HepG2 (cell line): ENCODE results near the gene DNAJB11. TPM values are rescaled to one million over a fixed set of nuclear protein-coding genes. Genes with fewer than 3 reads are reported as not detected.

Source experiments
- ATAC-seq: fragments of 200-7000 bp; cut with Tn5 transposase; 3 replicates; pipeline ENCODE4 v1.9.1; 2020; ENCODE audit warnings: mild to moderate bottlenecking, moderate library complexity
- BruUV-seq: library from RNA; stranded (reverse); fragments of 400-500 nt; replicated peaks from 2 replicates; lab custom pipeline; 2021; lab: Mats Ljungman, UMichigan
- CTCF ChIA-PET: fragments of 300-600 bp; formaldehyde crosslinking; extraction: SDS; loops from one replicate; lab custom pipeline; 2021; ENCODE audit warnings: low total read pairs, inconsistent platforms, low intra/inter-chr PET ratio; lab: Yijun Ruan, JAX
- POLR2A ChIA-PET: fragments of 350-600 bp; sonication (Branson Sonifier 250); formaldehyde crosslinking; loops from one replicate; lab custom pipeline; 2020; ENCODE audit warnings: antibody characterized with exemption, inconsistent platforms; lab: Yijun Ruan, JAX
- DNase-seq: peaks from one replicate; pipeline ENCODE4 v3.0.0-alpha.2; 2015; ENCODE audit warnings: low spot score
- FAIRE-seq: peaks from 3 replicates; lab custom pipeline; 2011; peaks lifted over from hg19 to GRCh38; lab: Jason Lieb, UNC
- H2AFZ ChIP-seq: one replicate; pipeline ENCODE4 v1.6.1; 2011; ENCODE audit warnings: low read length, inconsistent platforms
- H3K27ac ChIP-seq: fragments of 300-600 bp; 3 replicates; pipeline ENCODE4 v1.8.0; 2011; ENCODE audit warnings: mixed run types, mild to moderate bottlenecking, mixed read lengths, low read length, inconsistent platforms; ENCODE audit not compliant: insufficient read depth; ENCODE audit errors: extremely low read length
- H3K27me3 ChIP-seq, 2 experiments: fragments of 200-600 bp in 1 of 2; 2 replicates in 1 of 2; 3 replicates in 1 of 2; pipeline versions ENCODE4 v1.6.0 to v1.8.0; 2011; ENCODE audit warnings: low read length in 2 of 2, mild to moderate bottlenecking in 2 of 2, moderate library complexity in 2 of 2, inconsistent platforms in 1 of 2; ENCODE audit not compliant: insufficient read depth in 2 of 2, control insufficient read depth in 1 of 2
- H3K36me3 ChIP-seq, 2 experiments: fragments of 200-600 bp in 1 of 2; replicated peaks in 1 of 2; 2 replicates in 1 of 2; 3 replicates in 1 of 2; pipeline versions ENCODE4 v1.5.1 to v1.8.0; 2011; ENCODE audit warnings: low read length in 2 of 2, inconsistent platforms in 1 of 2; ENCODE audit not compliant: insufficient read depth in 2 of 2, control insufficient read depth in 1 of 2
- H3K4me1 ChIP-seq: 2 replicates; pipeline ENCODE4 v1.5.1; 2012; ENCODE audit warnings: low read length, inconsistent platforms; ENCODE audit not compliant: insufficient read depth
- H3K4me2 ChIP-seq: 2 replicates; pipeline ENCODE4 v1.6.0; 2011; ENCODE audit warnings: low read depth, low read length, inconsistent platforms
- H3K4me3 ChIP-seq, 3 experiments: fragments of 200-600 bp in 1 of 3; sonication (generic), shearing (Covaris generic) in 1 of 3; replicated peaks in 1 of 3; 2 replicates each; pipeline ENCODE4 v1.5.1; 2011 to 2016; ENCODE audit warnings: low read length in 3 of 3, inconsistent platforms in 2 of 3, low read depth in 2 of 3, mild to moderate bottlenecking in 2 of 3, control low read depth in 1 of 3, mixed read lengths in 1 of 3; ENCODE audit not compliant: insufficient read depth in 1 of 3
- H3K79me2 ChIP-seq: one replicate; pipeline ENCODE4 v1.6.1; 2011; ENCODE audit warnings: low read length, inconsistent platforms; ENCODE audit not compliant: insufficient read depth
- H3K9ac ChIP-seq: 2 replicates; pipeline ENCODE4 v1.6.0; 2011; ENCODE audit warnings: mild to moderate bottlenecking, low read depth, low read length, inconsistent platforms; ENCODE audit not compliant: insufficient read depth
- H3K9me3 ChIP-seq: 2 replicates; pipeline ENCODE4 v1.5.1; 2012; ENCODE audit warnings: mild to moderate bottlenecking, low read length
- H4K20me1 ChIP-seq: 2 replicates; pipeline ENCODE4 v1.6.0; 2011; ENCODE audit warnings: inconsistent platforms, mild to moderate bottlenecking, low read length, moderate library complexity; ENCODE audit not compliant: insufficient read depth
- CEBPG ChIP-seq: IDR thresholded peaks from 2 replicates; pipeline ENCODE4 v1.6.1; 2016
- EHMT2 ChIP-seq: fragments of 200-600 bp; sonication (generic); IDR thresholded peaks from 2 replicates; pipeline ENCODE4 v1.7.0; 2017; ENCODE audit warnings: antibody characterized with exemption, low read depth, low read length, borderline replicate concordance
- MED1 ChIP-seq: sonication (generic); formaldehyde crosslinking; IDR thresholded peaks from 2 replicates; pipeline ENCODE4 v1.4.0; 2020; ENCODE audit warnings: missing genetic modification reagents
- PHF5A ChIP-seq: IDR thresholded peaks from one replicate; pipeline ENCODE4 v1.6.1; 2018; ENCODE audit warnings: low read depth, missing genetic modification reagents; ENCODE audit not compliant: unreplicated experiment
- RAD21 ChIP-seq: fragments of 450-650 bp; formaldehyde crosslinking; IDR thresholded peaks from 2 replicates; pipeline ENCODE4 v1.5.0; 2020; ENCODE audit warnings: mild to moderate bottlenecking
- SMC3 ChIP-seq: IDR thresholded peaks from 2 replicates; pipeline ENCODE4 v1.6.1; 2011; ENCODE audit warnings: low read length, improper control_type of control experiment
- SNAI1 ChIP-seq: sonication (generic); formaldehyde crosslinking; IDR thresholded peaks from 2 replicates; pipeline ENCODE4 v1.5.0; 2020; ENCODE audit warnings: mild to moderate bottlenecking, missing genetic modification reagents, borderline replicate concordance
- STAG1 ChIP-seq: sonication (generic); formaldehyde crosslinking; IDR thresholded peaks from 2 replicates; pipeline ENCODE4 v1.4.0; 2020; ENCODE audit warnings: missing genetic modification reagents
- THAP9 ChIP-seq: sonication (generic); formaldehyde crosslinking; IDR thresholded peaks from 2 replicates; pipeline ENCODE4; 2020; ENCODE audit warnings: missing genetic modification reagents, mild to moderate bottlenecking, borderline replicate concordance
- YEATS4 ChIP-seq: sonication (generic); formaldehyde crosslinking; IDR thresholded peaks from 2 replicates; pipeline ENCODE4 v1.4.0; 2020; ENCODE audit warnings: missing genetic modification reagents, borderline replicate concordance
- YY1 ChIP-seq: IDR thresholded peaks from 2 replicates; pipeline ENCODE4 v1.6.1; 2011; ENCODE audit warnings: low read length, low read depth, moderate library complexity, mild to moderate bottlenecking; ENCODE audit not compliant: insufficient read depth, insufficient replicate concordance
- ZFX ChIP-seq: sonication (generic); formaldehyde crosslinking; IDR thresholded peaks from 2 replicates; pipeline ENCODE4 v1.4.0; 2020; ENCODE audit warnings: mild to moderate bottlenecking, low read depth, missing genetic modification reagents, moderate library complexity
- WGBS: methylation state at CpG from one replicate; pipeline ENCODE4 v1.1.6; 2017; ENCODE audit warnings: low lambda C conversion rate; 5-methylcytosine and 5-hydroxymethylcytosine counted together
- in situ Hi-C: cut with HindIII; loops from 2 replicates; pipeline ENCODE4 v1.10.0; 2017; ENCODE audit warnings: low pct_unique_long_range_greater_than_20kb; ENCODE audit not compliant: extremely low pct_ligation_motif_present
- intact Hi-C: fragments of 100-400 bp; cut with micrococcal nuclease; formaldehyde crosslinking; loops from one replicate; pipeline ENCODE4 v1.10.0; 2022; ENCODE audit not compliant: unreplicated experiment
- polyA plus RNA-seq, 8 experiments: library from polyadenylated mRNA; depleted of rRNA in 3 of 8; stranded (reverse) in 7 of 8; unstranded in 1 of 8; fragments of >200 nt; fragmentation: Illumina TruSeq in 4 of 8; extraction: Trizol in 4 of 8; gene quantifications; 2 replicates each; pipeline versions ENCODE4 v1.2.1 to v1.2.3, GENCODE V29; 2011 to 2016; ENCODE audit warnings: low read depth in 4 of 8, missing spikeins in 1 of 8, mixed read lengths in 1 of 8; ENCODE audit not compliant: insufficient read depth in 1 of 8
- total RNA-seq, 5 experiments: library from RNA; depleted of rRNA; stranded (reverse); fragments of >200 nt; fragmentation: Illumina TruSeq; extraction: Trizol; gene quantifications; 2 replicates each; pipeline ENCODE4 v1.2.3, GENCODE V29; 2016; ENCODE audit warnings: low read depth in 1 of 5
- TF ChIP-seq, protein P1 (sequence below): sonication (generic); formaldehyde crosslinking; IDR thresholded peaks from 2 replicates; pipeline ENCODE4 v1.4.0; 2020; ENCODE audit warnings: missing genetic modification reagents
- TF ChIP-seq, protein P2 (sequence below): sonication (generic); formaldehyde crosslinking; IDR thresholded peaks from 2 replicates; pipeline ENCODE4 v1.5.0; 2020; ENCODE audit warnings: mild to moderate bottlenecking, missing genetic modification reagents, moderate library complexity

The DNAJB11 gene
- total and polyA plus RNA-seq, 2 of the 13 experiments (the other 11 are each of a cell fraction or from before 2014, with no cell fraction given), result 41.0 to 132 TPM

DNA sequence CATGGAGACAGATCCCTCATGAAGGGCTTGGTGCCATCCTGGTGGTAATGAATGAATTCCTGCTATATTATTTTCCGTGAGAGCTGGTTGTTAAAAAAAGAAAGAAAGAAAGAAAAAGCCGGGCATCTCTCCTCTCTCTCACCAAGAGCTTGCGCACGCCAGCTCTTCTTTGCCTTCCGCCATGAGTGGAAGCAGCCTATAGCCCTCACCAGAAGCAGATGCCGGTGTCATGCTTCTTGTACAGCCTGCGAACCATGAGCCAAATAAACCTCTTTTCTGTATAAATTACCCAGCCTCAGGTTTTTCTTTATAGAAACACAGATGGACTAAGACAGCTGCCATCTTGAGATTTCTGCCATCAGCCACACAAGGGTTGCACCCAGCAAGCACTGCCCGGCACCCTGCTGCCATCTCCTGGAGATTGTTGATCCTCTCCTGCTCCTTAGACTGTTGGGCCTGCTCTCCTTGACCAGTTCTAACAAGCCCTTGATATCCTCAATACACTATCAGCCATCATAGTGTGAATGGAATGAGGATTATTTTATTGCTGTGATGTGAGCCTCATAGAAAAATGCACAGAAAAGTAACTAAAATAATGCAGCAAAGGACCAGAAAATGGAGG is 38.8 kb downstream of the DNAJB11 start:
- in situ Hi-C loops (no loop called here), intact Hi-C loops (no loop called here)
- Histone ChIP-seq H3K4me3 (no peak overlapping the region), H3K79me2 (peaks cover 29% of the 10 kb centered on the region), H3K4me1 (peaks cover 97% of the 10 kb centered on the region), H3K36me3 (peaks cover 0 to 7% of the 10 kb centered on the region in 2 experiments; a peak in 2 of 5 replicates), H3K27me3 (no peaks in the 10 kb centered on the region; a peak in 1 of 5 replicates), H3K9ac (no peak overlapping the region), H3K27ac (peak overlapping the region; percentile 52), H3K4me2 (0 out of 2 replicates have a peak overlapping the region, but pooled peaks have one; percentile 13), H4K20me1 (peaks cover 1% of the 10 kb centered on the region), H3K9me3 (no peaks in the 10 kb centered on the region), H2AFZ (no peak overlapping the region)
- POLR2A ChIA-PET, result interaction anchor here (1.3 to 27.1 kb wide), 6 partner anchors 8 to 175 kb away, joined by 3 to 854 read pairs (median 7); partner anchors contain the start of genes DNAJB11 and TBCCD1
- DNase-seq (no peak), FAIRE-seq (no peak), ATAC-seq (no peak)
- CTCF ChIA-PET, result interaction anchor here (1.1 kb wide), 1 partner anchor 22 kb away, joined by 4 read pairs; no protein-coding TSS in a partner anchor
- TF ChIP-seq CEBPG, result 0 out of 2 replicates have a peak, but pooled peaks have one; percentile 12
- no peak for TF ChIP-seq PHF5A (CRISPR knock-in tag)
- TF ChIP-seq THAP9, result 0 out of 2 replicates have a peak, but pooled peaks have one; percentile 17
- no peak for TF ChIP-seq YEATS4 (CRISPR knock-in tag)
- peak; percentile 50; the same call in 1 of the 2 replicates for TF ChIP-seq SMC3
- TF ChIP-seq, protein P1, sequence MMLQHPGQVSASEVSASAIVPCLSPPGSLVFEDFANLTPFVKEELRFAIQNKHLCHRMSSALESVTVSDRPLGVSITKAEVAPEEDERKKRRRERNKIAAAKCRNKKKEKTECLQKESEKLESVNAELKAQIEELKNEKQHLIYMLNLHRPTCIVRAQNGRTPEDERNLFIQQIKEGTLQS (CRISPR knock-in tag), result no peak
- TF ChIP-seq YY1, result peak; percentile 71
- TF ChIP-seq MED1, result peak; percentile 53; the same call in 1 of the 2 replicates
- peak; percentile 58; the same call in 1 of the 2 replicates for TF ChIP-seq EHMT2
- 0 out of 2 replicates have a peak, but pooled peaks have one; percentile 30 for TF ChIP-seq ZFX (CRISPR knock-in tag)
- 0 out of 2 replicates have a peak, but pooled peaks have one; percentile 17 for TF ChIP-seq RAD21 (CRISPR knock-in tag)
- TF ChIP-seq, protein P2, sequence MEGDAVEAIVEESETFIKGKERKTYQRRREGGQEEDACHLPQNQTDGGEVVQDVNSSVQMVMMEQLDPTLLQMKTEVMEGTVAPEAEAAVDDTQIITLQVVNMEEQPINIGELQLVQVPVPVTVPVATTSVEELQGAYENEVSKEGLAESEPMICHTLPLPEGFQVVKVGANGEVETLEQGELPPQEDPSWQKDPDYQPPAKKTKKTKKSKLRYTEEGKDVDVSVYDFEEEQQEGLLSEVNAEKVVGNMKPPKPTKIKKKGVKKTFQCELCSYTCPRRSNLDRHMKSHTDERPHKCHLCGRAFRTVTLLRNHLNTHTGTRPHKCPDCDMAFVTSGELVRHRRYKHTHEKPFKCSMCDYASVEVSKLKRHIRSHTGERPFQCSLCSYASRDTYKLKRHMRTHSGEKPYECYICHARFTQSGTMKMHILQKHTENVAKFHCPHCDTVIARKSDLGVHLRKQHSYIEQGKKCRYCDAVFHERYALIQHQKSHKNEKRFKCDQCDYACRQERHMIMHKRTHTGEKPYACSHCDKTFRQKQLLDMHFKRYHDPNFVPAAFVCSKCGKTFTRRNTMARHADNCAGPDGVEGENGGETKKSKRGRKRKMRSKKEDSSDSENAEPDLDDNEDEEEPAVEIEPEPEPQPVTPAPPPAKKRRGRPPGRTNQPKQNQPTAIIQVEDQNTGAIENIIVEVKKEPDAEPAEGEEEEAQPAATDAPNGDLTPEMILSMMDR (CRISPR knock-in tag), result peak; percentile 61
- 0 out of 2 replicates have a peak, but pooled peaks have one; percentile 39 for TF ChIP-seq SNAI1 (CRISPR knock-in tag)
- peak; percentile 79 for TF ChIP-seq STAG1 (CRISPR knock-in tag)
- 89% methylated on average over 8 of the region's 8 CpGs for whole genome bisulfite sequencing
- no TSS peak for BruUV-seq
